K562 (cell line): ENCODE measurements around the gene PRRC2C. TPM values are rescaled to one million over a fixed set of nuclear protein-coding genes. Genes with fewer than 3 reads are reported as not detected.

Experiments used
- ATAC-seq: fragments of 200-7000 bp; cut with Tn5 transposase; 3 replicates; pipeline ENCODE4 v1.9.1; 2020; ENCODE audit warnings: moderate library complexity
- BruUV-seq: library from RNA; stranded (reverse); fragments of 400-500 nt; replicated peaks from 2 replicates; lab custom pipeline; 2021; lab: Mats Ljungman, UMichigan
- CTCF ChIA-PET: fragments of 300-600 bp; formaldehyde crosslinking; extraction: SDS; loops from one replicate; lab custom pipeline; 2021; ENCODE audit warnings: low intra/inter-chr PET ratio; lab: Yijun Ruan, JAX
- POLR2A ChIA-PET: fragments of 300-600, 350-650 bp; sonication (Branson Sonifier 250); formaldehyde crosslinking; extraction: SDS; loops from one replicate; lab custom pipeline; 2021; ENCODE audit warnings: antibody characterized with exemption, inconsistent platforms; lab: Yijun Ruan, JAX
- DNase-seq, 4 experiments: peaks; one replicate each; pipeline versions ENCODE4 v3.0.0 to v3.0.0-alpha.2; 2011 to 2018; ENCODE audit warnings: low spot score in 3 of 4, mixed read lengths in 3 of 4; ENCODE audit errors: extremely low read depth in 1 of 4
- FAIRE-seq: peaks from 2 replicates; lab custom pipeline; 2011; peaks lifted over from hg19 to GRCh38; lab: Jason Lieb, UNC
- H2AFZ ChIP-seq: 2 replicates; pipeline ENCODE4 v1.6.0; 2011; ENCODE audit warnings: low read depth, low read length, control low read depth, inconsistent platforms
- H3K27ac ChIP-seq: fragments of 200-600 bp; 3 replicates; pipeline ENCODE4 v1.8.0; 2011; ENCODE audit warnings: low read depth, mild to moderate bottlenecking, control low read depth, inconsistent platforms, low read length, moderate library complexity, mixed read lengths; ENCODE audit errors: extremely low read depth
- H3K27me3 ChIP-seq, 2 experiments: fragments of 300-600 bp in 1 of 2; 2 replicates in 1 of 2; 3 replicates in 1 of 2; pipeline versions ENCODE4 v1.6.0 to v1.8.0; 2011; ENCODE audit warnings: inconsistent platforms in 2 of 2, low read length in 2 of 2, mild to moderate bottlenecking in 1 of 2, mixed read lengths in 1 of 2, moderate library complexity in 1 of 2; ENCODE audit not compliant: control insufficient read depth in 2 of 2, insufficient read depth in 2 of 2
- H3K36me3 ChIP-seq: fragments of 300-600 bp; 3 replicates; pipeline ENCODE4 v1.8.0; 2011; ENCODE audit warnings: mild to moderate bottlenecking, low read length, inconsistent platforms; ENCODE audit not compliant: control insufficient read depth, insufficient read depth
- H3K4me1 ChIP-seq, 2 experiments: fragments of 200-600 bp in 1 of 2; replicated peaks in 1 of 2; 2 replicates in 1 of 2; 3 replicates in 1 of 2; pipeline versions ENCODE4 v1.5.1 to v1.8.0; 2011; ENCODE audit warnings: inconsistent platforms in 2 of 2, low read length in 2 of 2, mild to moderate bottlenecking in 1 of 2, mixed read lengths in 1 of 2, moderate library complexity in 1 of 2; ENCODE audit not compliant: control insufficient read depth in 2 of 2, insufficient read depth in 2 of 2
- H3K4me2 ChIP-seq: 2 replicates; pipeline ENCODE4 v1.6.1; 2011; ENCODE audit warnings: low read length, control low read depth, inconsistent platforms, mixed read lengths; ENCODE audit not compliant: insufficient read depth
- H3K4me3 ChIP-seq: fragments of 200-600 bp; sonication (generic), shearing (Covaris generic); 2 replicates; pipeline ENCODE4 v1.5.1; 2016; ENCODE audit warnings: control low read depth, inconsistent platforms
- H3K79me2 ChIP-seq: fragments of 200-600 bp; 3 replicates; pipeline ENCODE4 v1.8.0; 2011; ENCODE audit warnings: low read length, inconsistent platforms; ENCODE audit not compliant: control insufficient read depth, insufficient read depth
- H3K9ac ChIP-seq, 2 experiments: 2 replicates each; pipeline versions ENCODE4 v1.6.0 to v1.6.1; 2011; ENCODE audit warnings: low read depth in 2 of 2, low read length in 2 of 2, control low read depth in 1 of 2, inconsistent platforms in 1 of 2, mild to moderate bottlenecking in 1 of 2, mixed read lengths in 1 of 2; ENCODE audit not compliant: insufficient read depth in 1 of 2
- H3K9me1 ChIP-seq: one replicate; pipeline ENCODE4 v1.6.0; 2011; ENCODE audit warnings: inconsistent platforms, mild to moderate bottlenecking, low read length, moderate library complexity; ENCODE audit not compliant: control insufficient read depth, insufficient read depth
- H3K9me3 ChIP-seq: replicated peaks from 2 replicates; pipeline ENCODE4 v1.5.1; 2011; ENCODE audit warnings: low read depth, low read length, inconsistent platforms; ENCODE audit not compliant: control insufficient read depth, insufficient read depth
- H4K20me1 ChIP-seq: replicated peaks from 2 replicates; pipeline ENCODE4 v1.6.1; 2011; ENCODE audit warnings: low read length, inconsistent platforms, mixed read lengths; ENCODE audit not compliant: control insufficient read depth, insufficient read depth
- CBFB ChIP-seq: sonication (generic); formaldehyde crosslinking; IDR thresholded peaks from 2 replicates; pipeline ENCODE4 v1.4.0; 2020; ENCODE audit warnings: mild to moderate bottlenecking, missing genetic modification reagents
- DMBX1 ChIP-seq: fragments of 250-450 bp; sonication (Bioruptor Pico); IDR thresholded peaks from 2 replicates; pipeline ENCODE4 v1.8.0; 2022; ENCODE audit warnings: inconsistent platforms, mild to moderate bottlenecking, moderate library complexity, borderline replicate concordance
- ETS1 ChIP-seq: conservative IDR thresholded peaks from 2 replicates; pipeline ENCODE4 v1.6.1; 2011; ENCODE audit warnings: low read depth, mild to moderate bottlenecking, low read length; ENCODE audit not compliant: control insufficient read depth
- GATAD2A ChIP-seq: fragments of 450-650 bp; IDR thresholded peaks from 2 replicates; pipeline ENCODE4 v1.6.1; 2017
- MIER1 ChIP-seq: fragments of 450-650 bp; IDR thresholded peaks from 2 replicates; pipeline ENCODE4 v1.6.1; 2016; ENCODE audit warnings: antibody characterized with exemption, mild to moderate bottlenecking, low read depth
- NFIX ChIP-seq: fragments of 250-450 bp; sonication (Bioruptor Pico); IDR thresholded peaks from 2 replicates; pipeline ENCODE4 v1.4.0; 2020; ENCODE audit warnings: low read depth, mild to moderate bottlenecking, moderate library complexity
- PHF20 ChIP-seq: fragments of 450-650 bp; IDR thresholded peaks from 2 replicates; pipeline ENCODE4 v1.6.1; 2018; ENCODE audit not compliant: partially characterized antibody
- RERE ChIP-seq: sonication (generic); formaldehyde crosslinking; IDR thresholded peaks from 2 replicates; pipeline ENCODE4 v1.8.0; 2023; ENCODE audit warnings: missing genetic modification reagents, mild to moderate bottlenecking, borderline replicate concordance
- RNF219 ChIP-seq: fragments of 250-450 bp; sonication (Bioruptor Pico); IDR thresholded peaks from 2 replicates; pipeline ENCODE4 v1.5.0; 2022; ENCODE audit warnings: mild to moderate bottlenecking
- SREBF2 ChIP-seq: sonication (generic); formaldehyde crosslinking; IDR thresholded peaks from 2 replicates; pipeline ENCODE4 v1.4.0; 2020; ENCODE audit warnings: mild to moderate bottlenecking, missing genetic modification reagents
- TCF3 ChIP-seq: sonication (generic); formaldehyde crosslinking; IDR thresholded peaks from 2 replicates; pipeline ENCODE4 v1.4.0; 2020; ENCODE audit warnings: mild to moderate bottlenecking, missing genetic modification reagents
- ZKSCAN1 ChIP-seq: fragments of 150-350 bp; IDR thresholded peaks from 2 replicates; pipeline ENCODE4 v1.6.1; 2016; ENCODE audit warnings: low read depth, low read length
- ZNF354B ChIP-seq: fragments of 250-450 bp; sonication (Bioruptor Pico); IDR thresholded peaks from 2 replicates; pipeline ENCODE4 v1.4.0; 2020
- ZNF764 ChIP-seq: fragments of 250-450 bp; sonication (Bioruptor Pico); IDR thresholded peaks from 2 replicates; pipeline ENCODE4 v1.4.0; 2020; ENCODE audit warnings: low read depth, mild to moderate bottlenecking, moderate library complexity
- WGBS: fragments of 100-300 bp; shearing (Covaris generic); methylation state at CpG from one replicate; pipeline ENCODE4 v1.1.6; 2016; ENCODE audit warnings: low coverage, mixed read lengths; ENCODE audit not compliant: insufficient coverage; ENCODE audit errors: missing lambda C conversion rate; 5-methylcytosine and 5-hydroxymethylcytosine counted together
- in situ Hi-C: fragments of 300-500 bp; cut with MboI; formaldehyde crosslinking; loops from 4 replicates; pipeline ENCODE4 v1.15.0; 2018; ENCODE audit warnings: inconsistent platforms, mixed read lengths
- intact Hi-C: fragments of 100-400 bp; cut with micrococcal nuclease; formaldehyde crosslinking; loops from 2 replicates; pipeline ENCODE4 v1.14.2; 2022
- polyA plus RNA-seq, 8 experiments: library from polyadenylated mRNA; depleted of rRNA in 4 of 8; stranded (reverse) in 5 of 8; unstranded in 3 of 8; fragments of >200 nt; fragmentation: Nextera tagmentation in 2 of 8; fragmentation: Illumina TruSeq in 1 of 8; extraction: Ambion mirVana in 2 of 8; extraction: Trizol in 1 of 8; gene quantifications; 2 replicates each; pipeline versions ENCODE4 v1.2.1 to v1.2.3, GENCODE V29; 2011 to 2014; ENCODE audit warnings: inconsistent platforms in 1 of 8, missing spikeins in 1 of 8
- total RNA-seq, 7 experiments: library from RNA; depleted of rRNA in 6 of 7; stranded (reverse); fragments of >200 nt in 6 of 7; fragmentation: Illumina TruSeq in 2 of 7; extraction: Trizol in 2 of 7; gene quantifications; 2 replicates each; pipeline versions ENCODE4 v1.2.1 to v1.2.3, GENCODE V29; 2011 to 2021; ENCODE audit warnings: low replicate concordance in 1 of 7

Gene PRRC2C
- total and polyA plus RNA-seq, 9 of the 15 experiments (the other 6 are each of a cell fraction or from before 2014, with no cell fraction given), result 61.9 to 237 (median 105) TPM

- 5% methylated on average over 1 of the region's 1 CpG for WGBS
- intact Hi-C loops, result no loop called here
- H3K27ac ChIP-seq, result no peak overlapping the region
- in situ Hi-C loops, result no loop called here
- no peak for TF ChIP-seq ZNF354B (CRISPR knock-in tag)
- TF ChIP-seq CBFB, result no peak
- TF ChIP-seq SREBF2 (CRISPR knock-in tag), result no peak
- no peak for TF ChIP-seq NFIX (CRISPR knock-in tag)
- TF ChIP-seq MIER1, result no peak
- TF ChIP-seq RNF219 (CRISPR knock-in tag), result no peak
- no peak for TF ChIP-seq ZKSCAN1
- TF ChIP-seq TCF3 (CRISPR knock-in tag), result no peak
- TF ChIP-seq RERE (CRISPR knock-in tag), result no peak
- no peak for TF ChIP-seq ETS1
- TF ChIP-seq PHF20, result no peak
- no peak for TF ChIP-seq DMBX1 (CRISPR knock-in tag)
- TF ChIP-seq ZNF764 (CRISPR knock-in tag), result no peak
- TF ChIP-seq GATAD2A, result no peak
- no peaks in the 10 kb centered on the region; a peak in 1 of 5 replicates for H3K27me3 ChIP-seq
- H3K4me1 ChIP-seq, result no peaks in the 10 kb centered on the region
- DNase-seq (no peak), ATAC-seq (no peak), FAIRE-seq (no peak)
- H2AFZ ChIP-seq, result no peak overlapping the region
- no TSS peak for BruUV-seq
- no peaks in the 10 kb centered on the region for H3K79me2 ChIP-seq
- H3K9ac ChIP-seq, result no peak overlapping the region
- H3K9me1 ChIP-seq, result no peaks in the 10 kb centered on the region
- no peaks in the 10 kb centered on the region for H3K9me3 ChIP-seq
- no peak overlapping the region for H3K4me2 ChIP-seq
- no peaks in the 10 kb centered on the region for H4K20me1 ChIP-seq
- H3K36me3 ChIP-seq, result no peaks in the 10 kb centered on the region
- CTCF ChIA-PET, result no interaction called here
- no peak overlapping the region for H3K4me3 ChIP-seq
- POLR2A ChIA-PET, result no interaction called here
Observed at GRCh38 chr1:171470726-171471125, 14.6 kb upstream of the PRRC2C start.
